GM19324 (cell line): ENCODE data around the gene NRARP.

Experiments
- ATAC-seq: cut with Tn5 transposase; IDR thresholded peaks from one replicate; pipeline ENCODE4 v1.9.1; 2021; ENCODE audit warnings: mild to moderate bottlenecking, moderate library complexity; ENCODE audit not compliant: unreplicated experiment, low FRiP score

Gene NRARP

GRCh38 chr9:137278721-137279711 is 23.1 kb downstream of the NRARP start:
- no peak for ATAC-seq

- ATAC-seq, result no peak
Observed at GRCh38 chr9:137278061-137278701, 23.9 kb downstream of the NRARP start.

- peak; percentile 76 for ATAC-seq
Observed at GRCh38 chr9:137277329-137278041, 24.6 kb downstream of the NRARP start, which contains the start of gene TOR4A. TSS of gene TOR4A (plus strand) at chr9:137277726. CDS start at chr9:137278690, 964 bp downstream.

- no peak for ATAC-seq
Observed at GRCh38 chr9:137276473-137277328, 25.4 kb downstream of the NRARP start.

- no peak for ATAC-seq
Observed at GRCh38 chr9:137275588-137276472, 26.2 kb downstream of the NRARP start.

GRCh38 chr9:137275203-137275587 is 26.9 kb downstream of the NRARP start:
- ATAC-seq, result no peak

DNA sequence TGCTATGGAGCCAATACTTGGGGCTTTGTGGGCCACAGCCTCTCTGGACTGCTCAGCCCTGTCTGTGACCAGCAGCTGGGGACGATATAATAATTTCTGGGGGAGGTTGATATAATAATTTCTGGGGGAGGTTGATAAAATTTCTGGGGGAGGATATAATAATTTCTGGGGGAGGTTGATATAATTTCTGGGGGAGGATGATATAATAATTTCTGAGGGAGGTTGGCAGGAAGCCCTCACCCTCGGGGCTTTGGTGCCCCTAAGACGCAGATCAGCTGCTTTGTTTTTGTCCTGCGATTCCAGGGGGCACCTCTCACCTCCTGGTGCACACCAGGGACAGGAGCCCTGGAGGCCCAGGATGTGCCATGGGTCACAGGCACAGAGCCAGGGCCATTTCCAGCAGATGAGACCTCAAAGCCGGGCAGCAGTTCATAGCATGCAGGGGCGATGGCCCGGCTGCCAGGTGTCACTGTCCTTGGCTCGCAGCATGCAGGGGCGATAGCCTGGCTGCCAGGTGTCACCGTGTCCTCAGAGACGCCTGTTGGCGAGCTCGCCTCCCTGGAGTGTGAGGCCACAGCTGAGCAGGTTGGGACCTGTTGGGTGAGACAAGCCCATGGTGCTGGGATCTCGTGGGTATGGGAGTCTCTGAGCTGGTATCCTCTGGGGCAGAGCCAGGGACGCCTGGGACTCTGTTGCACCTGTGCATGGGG is 28.3 kb downstream of the NRARP start:
- ATAC-seq, result no peak

DNA sequence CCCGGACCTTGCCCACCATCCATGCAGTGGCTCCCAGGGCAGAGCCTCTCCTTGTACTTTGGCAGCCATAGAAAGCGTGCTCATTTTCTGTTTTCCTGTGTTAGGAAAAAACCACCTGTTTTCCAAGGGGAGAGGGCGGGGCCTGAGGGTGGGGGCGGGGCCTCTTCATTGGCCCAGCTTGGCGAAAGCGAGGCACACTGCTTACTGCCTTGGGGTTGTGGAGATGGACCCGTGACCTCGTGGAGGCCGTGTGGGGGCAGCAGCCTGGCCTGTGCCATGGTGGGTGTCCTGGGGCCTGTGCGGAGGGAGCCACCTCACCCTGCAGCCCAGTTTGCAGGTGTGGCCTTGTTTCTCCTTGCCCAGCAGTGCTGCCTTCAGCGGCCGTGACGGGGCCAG is 29.0 kb downstream of the NRARP start:
- no peak for ATAC-seq

GRCh38 chr9:137272241-137273094 is 29.6 kb downstream of the NRARP start:
- ATAC-seq, result no peak

DNA sequence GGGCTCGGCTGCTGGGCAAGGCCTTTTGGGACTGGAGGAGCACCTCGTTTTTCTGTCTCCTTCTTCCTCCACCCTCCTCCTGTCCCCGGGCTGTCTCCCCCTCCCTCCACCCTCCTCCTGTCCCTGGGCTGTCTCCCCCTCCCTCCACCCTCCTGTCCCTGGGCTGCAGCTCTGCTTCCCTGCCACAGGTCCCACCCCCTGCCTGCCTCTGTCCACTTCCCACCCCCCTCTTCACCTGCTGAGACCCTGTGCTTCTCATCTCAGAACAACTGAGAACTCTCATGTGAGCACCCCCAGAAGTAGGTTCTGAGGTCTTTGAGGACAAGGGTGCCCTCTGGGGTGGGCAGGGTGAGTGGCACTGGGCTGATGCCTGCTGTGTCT is 30.4 kb downstream of the NRARP start:
- ATAC-seq, result no peak

GRCh38 chr9:137270929-137271695 is 31.0 kb downstream of the NRARP start:
- no peak for ATAC-seq

DNA sequence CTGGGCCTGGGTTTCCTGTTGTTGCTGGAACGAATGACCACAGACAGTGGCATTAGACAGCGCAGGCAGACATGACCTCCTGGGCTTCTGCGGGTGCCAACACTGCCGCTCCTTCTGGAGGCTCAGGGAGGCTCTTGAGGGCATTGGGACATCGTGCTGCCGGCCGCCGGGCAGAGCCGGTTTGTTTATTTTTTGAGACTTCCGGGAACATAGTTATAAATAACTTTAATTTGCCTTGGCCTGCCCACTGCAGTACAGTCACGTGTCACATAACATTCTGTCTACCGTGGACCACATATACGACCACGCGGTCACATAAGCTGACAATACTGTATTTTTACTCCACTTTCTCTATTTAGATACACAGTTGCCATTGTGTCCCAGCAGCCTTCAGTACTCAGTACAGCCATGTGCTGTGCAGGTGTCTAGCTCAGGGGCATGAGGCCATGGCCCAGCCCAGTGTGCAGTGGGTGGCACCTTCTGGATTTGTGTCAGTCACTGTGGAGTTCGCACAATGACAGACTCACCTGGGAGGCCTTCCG is 32.8 kb downstream of the NRARP start:
- peak; percentile 54 for ATAC-seq

- ATAC-seq, result no peak
Observed at GRCh38 chr9:137268538-137269201, 33.4 kb downstream of the NRARP start.

GRCh38 chr9:137267933-137268355 is 34.1 kb downstream of the NRARP start:
- ATAC-seq, result no peak

DNA sequence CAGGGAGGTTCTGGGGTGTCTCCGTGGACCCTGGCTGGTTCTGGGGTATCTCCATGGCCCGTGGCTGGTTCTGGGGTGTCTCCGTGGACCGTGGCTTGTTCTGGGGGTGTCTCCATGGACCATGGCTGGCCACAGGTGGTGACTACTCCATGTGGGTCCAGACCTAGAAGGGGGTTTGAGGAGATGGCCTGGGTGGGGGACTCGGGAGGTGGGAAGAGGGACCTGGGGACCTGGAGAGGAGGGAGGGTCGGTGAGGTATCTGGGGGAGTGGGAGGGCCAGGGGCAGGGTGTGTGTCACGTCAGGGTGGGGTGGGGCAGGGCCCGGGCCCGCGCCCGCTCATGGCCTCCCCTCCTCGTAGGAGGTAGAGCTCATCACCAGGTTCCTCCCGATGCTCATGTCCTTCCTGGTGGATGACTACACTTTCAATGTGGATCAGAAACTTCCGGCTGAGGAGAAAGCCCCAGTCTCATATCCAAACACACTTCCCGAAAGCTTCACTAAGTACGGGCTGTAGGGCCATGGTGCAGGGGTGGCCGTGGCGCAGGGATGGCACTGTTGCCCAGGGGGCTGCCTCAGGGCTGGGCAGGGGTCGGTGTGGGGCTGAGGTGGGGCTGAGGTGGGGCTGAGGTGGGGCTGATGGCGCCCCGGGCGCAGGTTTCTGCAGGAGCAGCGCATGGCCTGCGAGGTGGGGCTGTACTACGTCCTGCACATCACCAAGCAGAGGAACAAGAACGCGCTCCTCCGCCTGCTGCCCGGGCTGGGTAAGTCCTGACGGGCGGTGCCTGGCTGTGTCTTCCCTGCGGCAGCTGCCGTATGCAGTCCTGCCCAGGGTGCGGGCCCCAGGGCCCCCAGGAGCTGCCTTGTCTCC is 35.3 kb downstream of the NRARP start:
- ATAC-seq, result no peak
